Stimulated activated CD4-positive, alpha-beta T cell treated with anti-CD3 and anti-CD28 coated beads, Interleukin-12 subunit alpha, Interleukin-12 subunit beta, amount 100 ng/mL, for 48 hours (primary cell): ENCODE measurements around the gene SMOC2.
"Not testable (repeated sequence)": the region's sequence is repeated elsewhere in the genome, so short reads cannot be mapped to it uniquely, and the experiment has no call there.

Experiments
- DNase-seq, 3 donors: peaks; one replicate each; pipeline ENCODE4 v3.0.0-alpha.2; 2020; ENCODE audit warnings: low read depth in 2 of 3, low spot score in 1 of 3

Gene SMOC2

GRCh38 chr6:168538188-168538891 is 97.4 kb downstream of the SMOC2 start:
- not testable (repeated sequence) for DNase-seq

- no peak for DNase-seq
These were observed 98.2 kb downstream of the SMOC2 start for GRCh38 chr6:168538892-168539811.

GRCh38 chr6:168540713-168541291 is 99.8 kb downstream of the SMOC2 start:
- no peak for DNase-seq

GRCh38 chr6:168541307-168541706 is 100.3 kb downstream of the SMOC2 start:
- DNase-seq: no peak

- no peak for DNase-seq
These were observed 101.3 kb downstream of the SMOC2 start for GRCh38 chr6:168542301-168542700.

- DNase-seq: no peak
These were observed 104.4 kb downstream of the SMOC2 start for GRCh38 chr6:168545428-168545827.

- DNase-seq: no peak
These were observed 105.2 kb downstream of the SMOC2 start for GRCh38 chr6:168546151-168546550.

GRCh38 chr6:168546730-168547129 is 105.7 kb downstream of the SMOC2 start:
- DNase-seq: no peak

GRCh38 chr6:168550326-168550725 is 109.3 kb downstream of the SMOC2 start:
- no peak for DNase-seq

GRCh38 chr6:168554472-168554871 is 113.5 kb downstream of the SMOC2 start:
- DNase-seq: no peak

- no peak for DNase-seq
These were observed 114.1 kb downstream of the SMOC2 start for GRCh38 chr6:168554898-168555617.

GRCh38 chr6:168555618-168556273 is 114.8 kb downstream of the SMOC2 start:
- DNase-seq: no peak

GRCh38 chr6:168557512-168557911 is 116.5 kb downstream of the SMOC2 start:
- no peak for DNase-seq

- DNase-seq: no peak
These were observed 117.7 kb downstream of the SMOC2 start for GRCh38 chr6:168558686-168559085.

- DNase-seq: no peak
These were observed 118.7 kb downstream of the SMOC2 start for GRCh38 chr6:168559574-168560098.

- DNase-seq: no peak
These were observed 119.1 kb downstream of the SMOC2 start for GRCh38 chr6:168560126-168560525.

- no peak for DNase-seq
These were observed 121.7 kb downstream of the SMOC2 start for GRCh38 chr6:168562576-168563151.

GRCh38 chr6:168563656-168564055 is 122.7 kb downstream of the SMOC2 start:
- DNase-seq: no peak

- no peak for DNase-seq
These were observed 124.1 kb downstream of the SMOC2 start for GRCh38 chr6:168565112-168565511.

GRCh38 chr6:168570211-168570610 is 129.2 kb downstream of the SMOC2 start:
- DNase-seq: no peak
